GM18511 (cell line): ENCODE data around the gene ITGAD.
A peak's percentile ranks its signal among the peaks of the same experiment; 100 is the strongest.

Source experiments
- ATAC-seq: cut with Tn5 transposase; IDR thresholded peaks from one replicate; pipeline ENCODE4 v1.9.1; 2021; ENCODE audit warnings: mild to moderate bottlenecking, moderate library complexity; ENCODE audit not compliant: unreplicated experiment

ITGAD gene

GRCh38 chr16:31393056-31393455 is at the start of gene ITGAD:
TSS of gene ITGAD (plus strand) at chr16:31393335. CDS start at chr16:31393361, 26 bp downstream.
- ATAC-seq = no peak

- peak; percentile 96 for ATAC-seq
Observed at GRCh38 chr16:31344712-31345111, 48.4 kb upstream of the ITGAD start.

DNA sequence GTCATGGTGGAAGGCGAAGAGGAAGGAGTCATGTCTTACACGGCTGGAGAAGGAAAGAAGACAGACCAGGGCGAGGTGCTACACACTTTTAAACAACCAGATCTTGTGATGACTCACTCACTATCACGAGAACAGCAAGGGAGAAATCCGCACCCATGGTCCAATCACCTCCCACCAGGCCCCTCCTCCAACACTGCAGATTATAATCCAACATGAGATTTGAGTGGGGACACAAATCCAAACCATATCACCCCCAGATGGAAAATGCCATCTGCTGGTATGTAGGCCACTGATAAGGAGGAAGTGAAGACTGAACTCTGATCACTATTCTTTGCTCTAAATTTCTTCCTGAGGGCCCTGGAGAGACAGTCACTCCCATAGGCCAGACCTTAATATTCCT is 45.7 kb upstream of the ITGAD start:
- no peak for ATAC-seq

GRCh38 chr16:31348579-31348978 is 44.6 kb upstream of the ITGAD start:
- ATAC-seq = no peak

DNA sequence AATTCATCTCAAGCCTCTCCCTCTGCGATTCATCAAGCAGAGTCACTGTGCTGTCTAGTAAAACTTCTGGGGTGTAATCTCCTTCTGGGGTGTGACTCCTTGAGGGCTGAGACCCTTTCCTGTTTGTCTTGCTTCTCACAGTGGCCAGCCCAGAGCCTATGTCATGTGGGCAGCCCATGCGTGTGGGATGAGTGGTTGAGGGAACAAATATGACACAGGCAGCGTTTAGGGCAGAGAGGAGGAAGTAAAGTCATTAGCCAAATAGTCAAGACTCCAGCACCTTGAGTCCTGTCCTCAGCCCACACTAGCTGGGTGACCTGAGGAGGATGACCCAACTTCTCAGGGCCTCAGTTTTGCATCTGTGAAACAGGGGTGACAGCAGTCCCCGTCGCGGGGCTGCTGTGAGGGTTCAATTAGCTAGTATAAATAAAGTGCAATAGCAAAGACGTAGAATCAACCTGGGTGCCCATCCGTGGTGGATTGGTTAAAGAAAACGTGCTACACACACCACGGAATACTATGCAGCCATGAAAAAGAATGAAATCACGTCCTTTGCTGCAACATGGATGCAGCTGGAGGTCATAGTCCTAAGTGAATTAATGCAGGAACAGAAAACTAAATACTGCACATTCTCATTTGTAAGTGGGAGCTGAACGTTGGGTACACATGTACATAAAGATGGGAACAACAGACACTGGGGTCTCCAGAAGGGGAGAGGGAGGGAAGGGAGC is 42.7 kb upstream of the ITGAD start:
- ATAC-seq = no peak

DNA sequence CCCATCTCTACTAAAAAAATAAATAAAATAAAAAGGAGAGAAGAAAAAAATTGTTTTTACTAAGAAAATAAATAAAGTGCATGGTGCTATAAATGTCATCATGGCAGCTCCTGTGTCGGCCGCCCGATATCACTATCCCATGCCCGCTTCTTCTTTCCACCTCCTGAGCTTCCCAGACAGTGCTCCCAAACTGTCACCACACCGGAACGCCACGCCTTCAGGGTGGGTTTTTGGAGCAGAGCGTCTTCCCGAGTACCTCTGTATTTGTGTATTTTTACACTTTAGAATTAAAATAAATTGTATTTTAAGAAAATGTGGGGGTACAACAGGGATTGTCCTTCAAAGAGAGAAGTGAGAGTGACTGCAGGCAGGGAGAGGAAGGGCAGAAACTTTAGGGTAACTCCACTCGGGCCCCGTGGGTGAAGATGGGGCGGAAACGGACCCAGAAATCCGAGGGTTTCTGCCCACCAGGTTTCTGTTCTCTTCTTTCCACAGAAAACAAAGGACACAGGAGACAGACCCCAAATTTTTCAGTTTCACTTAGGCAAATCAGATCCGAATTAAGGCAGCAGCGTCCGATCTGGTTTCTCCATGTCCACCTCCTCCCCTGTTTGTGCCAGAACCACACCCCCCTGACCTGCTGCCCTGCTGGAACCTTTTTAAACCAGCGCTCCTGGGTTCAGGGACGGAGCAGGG is 41.7 kb upstream of the ITGAD start:
- no peak for ATAC-seq

- no peak for ATAC-seq
Observed at GRCh38 chr16:31351942-31352325, 41.2 kb upstream of the ITGAD start.

GRCh38 chr16:31352376-31353115 is 40.6 kb upstream of the ITGAD start:
- peak; percentile 33 for ATAC-seq

- ATAC-seq = peak; percentile 70
Observed at GRCh38 chr16:31354394-31355291, 38.5 kb upstream of the ITGAD start, which contains the start of gene ITGAX. TSS of gene ITGAX (plus strand) at chr16:31355176. CDS start at chr16:31355255, 79 bp downstream.

- ATAC-seq = no peak
Observed at GRCh38 chr16:31355431-31356100, 37.6 kb upstream of the ITGAD start.

- no peak for ATAC-seq
Observed at GRCh38 chr16:31356566-31357323, 36.4 kb upstream of the ITGAD start.

DNA sequence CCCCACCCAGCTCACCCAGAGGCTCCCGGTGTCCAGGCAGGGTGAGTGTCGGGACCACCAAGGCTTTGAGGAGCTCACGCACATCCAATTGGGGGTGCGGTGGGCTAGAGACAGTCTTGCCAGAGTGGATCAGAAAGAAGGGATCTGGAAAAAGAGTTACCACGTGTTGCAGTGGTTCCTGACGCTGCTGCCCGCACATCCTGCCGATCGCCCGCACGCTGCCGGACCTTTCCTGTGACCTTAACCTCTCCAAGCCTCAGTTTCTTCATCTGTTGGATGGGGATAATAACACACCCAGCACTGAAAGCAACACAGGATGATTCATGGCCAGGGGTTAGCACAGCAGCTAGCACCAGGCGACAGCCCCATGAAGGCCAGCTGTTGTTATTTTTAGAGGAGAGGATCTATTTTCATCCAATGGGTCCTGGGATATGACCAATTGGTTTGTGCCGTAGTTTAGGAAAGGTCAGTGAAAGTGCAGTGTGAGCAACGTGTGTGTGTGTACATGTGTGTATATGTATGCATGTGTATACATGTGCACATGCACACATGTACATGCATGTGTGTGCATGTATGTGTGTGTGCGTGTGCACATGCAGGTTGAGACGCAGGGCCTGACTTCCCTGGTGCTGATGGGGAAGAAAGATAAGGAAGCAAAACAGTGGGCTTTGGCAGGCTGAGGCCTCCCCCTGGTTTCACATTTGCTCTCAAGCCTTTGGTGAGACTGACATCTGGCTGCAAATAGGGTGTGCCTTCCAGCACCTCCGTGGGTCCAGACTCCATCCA is 35.6 kb upstream of the ITGAD start:
- no peak for ATAC-seq

DNA sequence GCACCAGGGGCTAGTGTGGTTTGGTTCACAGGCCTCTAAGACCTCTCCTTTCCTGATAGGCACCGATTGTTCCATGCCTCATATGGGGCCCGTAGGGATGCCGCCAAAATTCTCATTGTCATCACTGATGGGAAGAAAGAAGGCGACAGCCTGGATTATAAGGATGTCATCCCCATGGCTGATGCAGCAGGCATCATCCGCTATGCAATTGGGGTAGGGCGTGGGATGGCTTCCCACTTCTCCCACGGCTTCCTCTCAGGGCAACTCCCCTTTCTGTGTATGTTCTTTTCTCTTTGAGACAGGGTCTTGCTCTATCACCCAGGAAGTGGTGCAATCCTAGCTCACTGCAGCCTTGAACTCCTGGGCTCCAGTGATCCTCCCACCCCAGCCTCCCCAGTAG is 32.9 kb upstream of the ITGAD start:
- no peak for ATAC-seq

DNA sequence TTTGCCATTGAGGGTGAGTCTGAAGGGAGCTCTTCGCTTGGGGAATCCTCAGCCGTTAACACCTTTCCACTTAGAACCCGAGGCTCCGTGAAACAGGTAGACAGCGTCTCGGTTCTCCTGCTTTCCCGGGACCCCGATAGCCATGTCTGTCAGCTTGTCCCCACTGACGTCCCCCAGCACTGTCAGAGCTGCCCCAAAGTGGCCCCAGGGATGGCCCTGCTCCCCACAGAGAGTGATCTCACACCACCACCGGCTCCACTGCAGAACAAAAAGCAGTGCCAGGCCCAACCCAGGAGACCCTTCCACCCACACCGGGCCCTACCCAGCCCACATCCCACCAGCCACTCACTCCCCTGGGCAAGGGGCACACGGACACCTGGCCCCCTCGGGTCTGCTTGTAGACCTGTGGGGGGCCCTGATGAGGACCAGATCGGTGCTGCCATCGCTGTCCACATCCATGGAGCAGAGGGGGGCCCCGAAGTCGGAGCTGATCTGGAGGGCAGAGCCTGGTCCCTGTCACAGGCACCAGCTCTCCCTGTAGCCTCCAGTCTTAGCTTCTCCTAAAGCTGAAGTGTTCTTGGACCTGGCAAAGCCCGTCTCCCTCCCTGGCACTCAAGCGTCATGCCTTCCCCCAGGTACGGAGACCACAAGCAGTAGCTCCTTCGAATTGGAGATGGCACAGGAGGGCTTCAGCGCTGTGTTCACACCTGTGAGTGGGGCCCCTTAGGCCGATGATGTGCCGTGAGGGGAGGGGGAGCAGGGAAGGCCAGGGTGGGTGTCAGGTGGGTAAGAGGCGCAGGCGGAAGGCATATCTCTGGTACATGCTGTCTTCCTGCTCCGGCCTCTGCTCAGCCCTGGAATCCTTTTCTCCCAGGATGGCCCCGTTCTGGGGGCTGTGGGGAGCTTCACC is 31.7 kb upstream of the ITGAD start:
- no peak for ATAC-seq

DNA sequence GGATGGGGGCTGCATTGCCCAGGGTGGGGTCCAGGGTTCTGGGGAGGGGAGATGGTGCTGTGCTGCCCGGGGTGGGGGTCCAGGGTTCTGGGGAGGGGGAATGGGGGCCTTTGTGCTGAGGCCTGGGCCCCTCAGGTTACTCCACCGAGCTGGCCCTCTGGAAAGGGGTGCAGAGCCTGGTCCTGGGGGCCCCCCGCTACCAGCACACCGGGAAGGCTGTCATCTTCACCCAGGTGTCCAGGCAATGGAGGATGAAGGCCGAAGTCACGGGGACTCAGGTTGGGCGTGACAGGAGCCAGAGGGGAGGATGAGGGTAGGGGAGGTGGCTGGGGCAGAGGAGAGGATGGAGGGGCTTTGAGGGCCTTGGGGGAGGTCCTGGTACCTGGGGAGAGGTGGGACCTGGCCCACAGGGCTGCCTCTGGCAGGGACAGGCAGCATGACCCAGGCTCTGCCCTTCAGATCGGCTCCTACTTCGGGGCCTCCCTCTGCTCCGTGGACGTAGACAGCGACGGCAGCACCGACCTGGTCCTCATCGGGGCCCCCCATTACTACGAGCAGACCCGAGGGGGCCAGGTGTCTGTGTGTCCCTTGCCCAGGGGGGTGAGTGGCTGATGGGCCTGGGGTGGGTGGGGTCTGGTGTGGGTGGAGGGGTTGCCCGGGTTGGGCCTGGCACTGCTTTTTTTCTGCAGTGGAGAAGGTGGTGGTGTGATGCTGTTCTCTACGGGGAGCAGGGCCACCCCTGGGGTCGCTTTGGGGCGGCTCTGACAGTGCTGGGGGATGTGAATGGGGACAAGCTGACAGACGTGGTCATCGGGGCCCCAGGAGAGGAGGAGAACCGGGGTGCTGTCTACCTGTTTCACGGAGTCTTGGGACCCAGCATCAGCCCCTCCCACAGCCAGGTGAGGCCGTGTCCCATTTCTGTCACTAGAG is 30.4 kb upstream of the ITGAD start:
- no peak for ATAC-seq

GRCh38 chr16:31363721-31364120 is 29.4 kb upstream of the ITGAD start:
- ATAC-seq = no peak

- ATAC-seq = no peak
Observed at GRCh38 chr16:31364421-31364820, 28.7 kb upstream of the ITGAD start.
